Measurements from ENCODE around the gene STIMATE. TPM values are rescaled to one million over a fixed set of nuclear protein-coding genes. Genes with fewer than 3 reads are reported as not detected.

STIMATE gene
- total RNA-seq, 6 experiments from 2014 or later, result 18.4 to 25.6 (median 21.7) TPM

GRCh38 chr3:52930748-52931147 lies 33.4 kb upstream of the STIMATE start:
- no peak overlapping the region for H3K27ac Mint-ChIP-seq
- no peak overlapping the region for H3K4me3 Mint-ChIP-seq
- DNase-seq, result no peak
- H3K4me1 Mint-ChIP-seq (ENCODE audit: low read depth), result peaks cover 7% of the 10 kb centered on the region
- peaks cover 2% of the 10 kb centered on the region; the same call in 1 of the 2 replicates for H3K27me3 Mint-ChIP-seq (ENCODE audit: insufficient read depth)
- no peaks in the 10 kb centered on the region for H3K36me3 Mint-ChIP-seq (ENCODE audit: low read depth)
- no peaks in the 10 kb centered on the region for H3K9me3 Mint-ChIP-seq
- TF ChIP-seq CTCF (IDR thresholded peaks at IDR 0.05), result no peak

GRCh38 chr3:52926554-52926953 lies 29.2 kb upstream of the STIMATE start:
- no peak for DNase-seq
- no peak for TF ChIP-seq CTCF (IDR thresholded peaks at IDR 0.05)
- peaks cover 2% of the 10 kb centered on the region; the same call in 1 of the 2 replicates for H3K27me3 Mint-ChIP-seq (ENCODE audit: insufficient read depth)
- no peak overlapping the region for H3K4me3 Mint-ChIP-seq
- no peak overlapping the region for H3K27ac Mint-ChIP-seq
- H3K4me1 Mint-ChIP-seq (ENCODE audit: low read depth), result peaks cover 6% of the 10 kb centered on the region; the same call in 1 of the 2 replicates
- no peaks in the 10 kb centered on the region for H3K9me3 Mint-ChIP-seq
- no peaks in the 10 kb centered on the region for H3K36me3 Mint-ChIP-seq (ENCODE audit: low read depth)

- Mint-ChIP-seq H3K27me3 (ENCODE audit: insufficient read depth) (peaks cover 2% of the 10 kb centered on the region; the same call in 1 of the 2 replicates), H3K27ac (no peak overlapping the region), H3K9me3 (no peaks in the 10 kb centered on the region), H3K4me3 (no peak overlapping the region), H3K4me1 (ENCODE audit: low read depth) (peaks cover 6% of the 10 kb centered on the region; the same call in 1 of the 2 replicates), H3K36me3 (ENCODE audit: low read depth) (no peaks in the 10 kb centered on the region)
- TF ChIP-seq CTCF (IDR thresholded peaks at IDR 0.05), result no peak
- DNase-seq, result no peak
These were observed 28.3 kb upstream of the STIMATE start for GRCh38 chr3:52925405-52926313.

- Mint-ChIP-seq H3K4me1 (ENCODE audit: low read depth) (peaks cover 6% of the 10 kb centered on the region; the same call in 1 of the 2 replicates), H3K27me3 (ENCODE audit: insufficient read depth) (no peaks in the 10 kb centered on the region), H3K36me3 (ENCODE audit: low read depth) (no peaks in the 10 kb centered on the region), H3K9me3 (no peaks in the 10 kb centered on the region), H3K4me3 (no peak overlapping the region), H3K27ac (no peak overlapping the region)
- no peak for TF ChIP-seq CTCF (IDR thresholded peaks at IDR 0.05)
- no peak for DNase-seq
These were observed 26.6 kb upstream of the STIMATE start for GRCh38 chr3:52923963-52924362.

GRCh38 chr3:52920841-52921240 lies 23.5 kb upstream of the STIMATE start:
- H3K4me1 Mint-ChIP-seq (ENCODE audit: low read depth), result peaks cover 6% of the 10 kb centered on the region; the same call in 1 of the 2 replicates
- no peak for TF ChIP-seq CTCF (IDR thresholded peaks at IDR 0.05)
- no peak overlapping the region for H3K4me3 Mint-ChIP-seq
- no peaks in the 10 kb centered on the region for H3K27me3 Mint-ChIP-seq (ENCODE audit: insufficient read depth)
- H3K9me3 Mint-ChIP-seq, result no peaks in the 10 kb centered on the region
- no peaks in the 10 kb centered on the region for H3K36me3 Mint-ChIP-seq (ENCODE audit: low read depth)
- no peak for DNase-seq
- H3K27ac Mint-ChIP-seq, result no peak overlapping the region
